PFSK-1 (cell line): Measurements from ENCODE around the gene CPOX.

ENCODE experiments used
- POLR2AphosphoS5 ChIP-seq: IDR thresholded peaks from 2 replicates; pipeline ENCODE4 v1.6.1; 2012; ENCODE audit warnings: low read depth, mild to moderate bottlenecking, control low read depth, low read length, moderate library complexity
- TF ChIP-seq, protein P1 (sequence below), 2 experiments: IDR thresholded peaks; 2 replicates each; pipeline versions ENCODE4 v1.6.1 to v1.8.0; 2011 to 2012; ENCODE audit warnings: low read depth in 2 of 2, low read length in 2 of 2, control low read depth in 1 of 2, inconsistent platforms in 1 of 2, mild to moderate bottlenecking in 1 of 2, moderate library complexity in 1 of 2; ENCODE audit not compliant: insufficient read depth in 1 of 2

DNA sequence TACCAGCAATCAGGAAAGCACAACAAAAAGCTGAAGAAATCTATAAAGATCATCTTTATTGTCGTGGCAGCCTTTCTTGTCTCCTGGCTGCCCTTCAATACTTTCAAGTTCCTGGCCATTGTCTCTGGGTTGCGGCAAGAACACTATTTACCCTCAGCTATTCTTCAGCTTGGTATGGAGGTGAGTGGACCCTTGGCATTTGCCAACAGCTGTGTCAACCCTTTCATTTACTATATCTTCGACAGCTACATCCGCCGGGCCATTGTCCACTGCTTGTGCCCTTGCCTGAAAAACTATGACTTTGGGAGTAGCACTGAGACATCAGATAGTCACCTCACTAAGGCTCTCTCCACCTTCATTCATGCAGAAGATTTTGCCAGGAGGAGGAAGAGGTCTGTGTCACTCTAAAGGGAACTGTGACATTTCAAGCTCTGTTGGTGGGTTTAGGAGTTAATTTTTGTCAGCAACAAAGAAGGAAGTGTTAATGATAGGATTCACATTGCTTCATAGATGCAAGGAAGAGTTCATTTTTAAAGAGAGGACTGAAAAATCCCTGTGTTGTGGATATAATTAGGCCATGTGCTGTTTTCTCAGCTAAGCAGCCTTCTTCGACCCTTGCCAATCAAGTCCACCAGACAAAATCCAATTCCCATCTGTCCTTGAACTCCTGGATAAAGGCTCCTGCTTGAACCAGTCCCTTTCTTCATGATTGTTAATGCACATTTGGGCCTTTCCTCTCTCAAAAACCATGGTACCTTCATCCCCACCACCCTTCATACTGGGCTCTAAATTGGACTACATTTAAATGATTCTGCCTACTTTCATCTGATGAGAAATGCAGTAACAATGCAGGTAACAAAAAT is 60.5 kb downstream of the CPOX start:
- TF ChIP-seq, protein P1, sequence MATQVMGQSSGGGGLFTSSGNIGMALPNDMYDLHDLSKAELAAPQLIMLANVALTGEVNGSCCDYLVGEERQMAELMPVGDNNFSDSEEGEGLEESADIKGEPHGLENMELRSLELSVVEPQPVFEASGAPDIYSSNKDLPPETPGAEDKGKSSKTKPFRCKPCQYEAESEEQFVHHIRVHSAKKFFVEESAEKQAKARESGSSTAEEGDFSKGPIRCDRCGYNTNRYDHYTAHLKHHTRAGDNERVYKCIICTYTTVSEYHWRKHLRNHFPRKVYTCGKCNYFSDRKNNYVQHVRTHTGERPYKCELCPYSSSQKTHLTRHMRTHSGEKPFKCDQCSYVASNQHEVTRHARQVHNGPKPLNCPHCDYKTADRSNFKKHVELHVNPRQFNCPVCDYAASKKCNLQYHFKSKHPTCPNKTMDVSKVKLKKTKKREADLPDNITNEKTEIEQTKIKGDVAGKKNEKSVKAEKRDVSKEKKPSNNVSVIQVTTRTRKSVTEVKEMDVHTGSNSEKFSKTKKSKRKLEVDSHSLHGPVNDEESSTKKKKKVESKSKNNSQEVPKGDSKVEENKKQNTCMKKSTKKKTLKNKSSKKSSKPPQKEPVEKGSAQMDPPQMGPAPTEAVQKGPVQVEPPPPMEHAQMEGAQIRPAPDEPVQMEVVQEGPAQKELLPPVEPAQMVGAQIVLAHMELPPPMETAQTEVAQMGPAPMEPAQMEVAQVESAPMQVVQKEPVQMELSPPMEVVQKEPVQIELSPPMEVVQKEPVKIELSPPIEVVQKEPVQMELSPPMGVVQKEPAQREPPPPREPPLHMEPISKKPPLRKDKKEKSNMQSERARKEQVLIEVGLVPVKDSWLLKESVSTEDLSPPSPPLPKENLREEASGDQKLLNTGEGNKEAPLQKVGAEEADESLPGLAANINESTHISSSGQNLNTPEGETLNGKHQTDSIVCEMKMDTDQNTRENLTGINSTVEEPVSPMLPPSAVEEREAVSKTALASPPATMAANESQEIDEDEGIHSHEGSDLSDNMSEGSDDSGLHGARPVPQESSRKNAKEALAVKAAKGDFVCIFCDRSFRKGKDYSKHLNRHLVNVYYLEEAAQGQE (IDR thresholded peaks at IDR 0.05; ENCODE audit: insufficient read depth in 1 of 2, low read depth in 2 of 2, low read length in 2 of 2), result no peak
- TF ChIP-seq POLR2AphosphoS5, result no peak
